ENCODE data around the gene TMEM45B. TPM values are rescaled to one million over a fixed set of nuclear protein-coding genes. Genes with fewer than 3 reads are reported as not detected.
A peak's percentile ranks its signal among the peaks of the same experiment; 100 is the strongest.

Gene TMEM45B
- total and polyA plus RNA-seq, 2 of the 13 experiments (the other 11 are each of a cell fraction or from before 2014, with no cell fraction given): 29.1 to 181 TPM

DNA sequence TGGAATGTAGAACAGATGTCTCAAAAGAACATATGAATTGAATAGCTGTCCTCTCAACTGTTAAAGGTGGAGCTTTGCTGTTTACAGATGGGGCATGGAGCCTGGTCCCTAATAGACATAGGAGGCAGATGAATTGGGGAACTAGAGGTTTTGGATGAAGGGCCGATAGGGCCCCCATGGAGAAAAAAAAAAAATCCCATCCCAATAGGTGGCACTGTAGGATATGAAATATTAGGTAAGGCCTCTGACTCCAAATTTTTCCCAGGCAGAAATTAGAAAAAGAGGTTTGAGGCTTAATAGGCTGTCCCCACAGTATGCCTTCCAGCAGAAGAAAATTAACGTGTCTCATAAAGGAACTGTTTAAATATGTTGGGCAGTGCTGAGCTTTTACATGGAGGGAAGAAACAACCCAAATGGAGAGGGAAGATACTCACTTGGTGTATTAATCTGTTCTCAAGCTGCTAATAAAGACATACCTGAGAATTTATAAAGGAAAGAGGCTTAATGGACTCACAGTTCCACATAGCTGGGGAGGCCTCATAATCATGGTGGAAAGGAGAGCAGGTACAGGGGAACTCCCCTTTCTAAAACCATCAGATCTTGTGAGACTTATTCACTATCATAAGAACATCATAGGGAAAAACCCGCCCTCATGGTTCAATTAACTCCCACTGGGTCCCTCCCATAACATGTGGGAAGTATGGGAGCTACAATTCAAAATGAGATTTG lies 30.1 kb upstream of the TMEM45B start (continued):
- TF ChIP-seq ARID4A (CRISPR knock-in tag; IDR thresholded peaks at IDR 0.05; ENCODE audit: borderline replicate concordance) (no peak), GABPA (IDR thresholded peaks at IDR 0.05; ENCODE audit: low read depth, low read length) (no peak), GABPA (CRISPR knock-in tag; IDR thresholded peaks at IDR 0.05; ENCODE audit: low read depth) (no peak), SMC3 (IDR thresholded peaks at IDR 0.05; ENCODE audit: low read length) (peak; percentile 26), CEBPG (CRISPR knock-in tag; IDR thresholded peaks at IDR 0.05) (no peak), TBX2 (CRISPR knock-in tag; IDR thresholded peaks at IDR 0.05; ENCODE audit: borderline replicate concordance) (no peak), TAF1 (CRISPR knock-in tag; IDR thresholded peaks at IDR 0.05) (no peak), MAX (IDR thresholded peaks at IDR 0.05) (no peak), AKAP8 (CRISPR knock-in tag; IDR thresholded peaks at IDR 0.05) (no peak), AGO1 (IDR thresholded peaks at IDR 0.05; ENCODE audit: low read depth, low read length, poor library complexity, severe bottlenecking) (no peak), ZNF616 (CRISPR knock-in tag; IDR thresholded peaks at IDR 0.05; ENCODE audit: low read depth) (no peak), MAZ (IDR thresholded peaks at IDR 0.05; ENCODE audit: borderline replicate concordance, low read depth, low read length) (no peak), MAZ (CRISPR knock-in tag; IDR thresholded peaks at IDR 0.05; ENCODE audit: low read depth) (no peak), GATAD2A (CRISPR knock-in tag; IDR thresholded peaks at IDR 0.05) (no peak), U2AF1 (optimal IDR thresholded peaks at IDR 0.05; ENCODE audit: low read depth, low read length) (no peak), MYPOP (CRISPR knock-in tag; IDR thresholded peaks at IDR 0.05) (no peak), ZNF160 (CRISPR knock-in tag; IDR thresholded peaks at IDR 0.05) (no peak), PRPF4 (IDR thresholded peaks at IDR 0.05; ENCODE audit: low read depth, low read length, poor library complexity, severe bottlenecking) (no peak), ZNF292 (CRISPR knock-in tag; IDR thresholded peaks at IDR 0.05; ENCODE audit: borderline replicate concordance, low read depth) (no peak), ZFP36L1 (CRISPR knock-in tag; IDR thresholded peaks at IDR 0.05) (no peak)
- TF ChIP-seq, protein P1, sequence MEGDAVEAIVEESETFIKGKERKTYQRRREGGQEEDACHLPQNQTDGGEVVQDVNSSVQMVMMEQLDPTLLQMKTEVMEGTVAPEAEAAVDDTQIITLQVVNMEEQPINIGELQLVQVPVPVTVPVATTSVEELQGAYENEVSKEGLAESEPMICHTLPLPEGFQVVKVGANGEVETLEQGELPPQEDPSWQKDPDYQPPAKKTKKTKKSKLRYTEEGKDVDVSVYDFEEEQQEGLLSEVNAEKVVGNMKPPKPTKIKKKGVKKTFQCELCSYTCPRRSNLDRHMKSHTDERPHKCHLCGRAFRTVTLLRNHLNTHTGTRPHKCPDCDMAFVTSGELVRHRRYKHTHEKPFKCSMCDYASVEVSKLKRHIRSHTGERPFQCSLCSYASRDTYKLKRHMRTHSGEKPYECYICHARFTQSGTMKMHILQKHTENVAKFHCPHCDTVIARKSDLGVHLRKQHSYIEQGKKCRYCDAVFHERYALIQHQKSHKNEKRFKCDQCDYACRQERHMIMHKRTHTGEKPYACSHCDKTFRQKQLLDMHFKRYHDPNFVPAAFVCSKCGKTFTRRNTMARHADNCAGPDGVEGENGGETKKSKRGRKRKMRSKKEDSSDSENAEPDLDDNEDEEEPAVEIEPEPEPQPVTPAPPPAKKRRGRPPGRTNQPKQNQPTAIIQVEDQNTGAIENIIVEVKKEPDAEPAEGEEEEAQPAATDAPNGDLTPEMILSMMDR (CRISPR knock-in tag; IDR thresholded peaks at IDR 0.05): peak; percentile 53
- TF ChIP-seq, protein P2, sequence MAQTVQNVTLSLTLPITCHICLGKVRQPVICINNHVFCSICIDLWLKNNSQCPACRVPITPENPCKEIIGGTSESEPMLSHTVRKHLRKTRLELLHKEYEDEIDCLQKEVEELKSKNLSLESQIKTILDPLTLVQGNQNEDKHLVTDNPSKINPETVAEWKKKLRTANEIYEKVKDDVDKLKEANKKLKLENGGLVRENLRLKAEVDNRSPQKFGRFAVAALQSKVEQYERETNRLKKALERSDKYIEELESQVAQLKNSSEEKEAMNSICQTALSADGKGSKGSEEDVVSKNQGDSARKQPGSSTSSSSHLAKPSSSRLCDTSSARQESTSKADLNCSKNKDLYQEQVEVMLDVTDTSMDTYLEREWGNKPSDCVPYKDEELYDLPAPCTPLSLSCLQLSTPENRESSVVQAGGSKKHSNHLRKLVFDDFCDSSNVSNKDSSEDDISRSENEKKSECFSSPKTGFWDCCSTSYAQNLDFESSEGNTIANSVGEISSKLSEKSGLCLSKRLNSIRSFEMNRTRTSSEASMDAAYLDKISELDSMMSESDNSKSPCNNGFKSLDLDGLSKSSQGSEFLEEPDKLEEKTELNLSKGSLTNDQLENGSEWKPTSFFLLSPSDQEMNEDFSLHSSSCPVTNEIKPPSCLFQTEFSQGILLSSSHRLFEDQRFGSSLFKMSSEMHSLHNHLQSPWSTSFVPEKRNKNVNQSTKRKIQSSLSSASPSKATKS (CRISPR knock-in tag; IDR thresholded peaks at IDR 0.05): no peak
